SK-N-SH (cell line): ENCODE measurements around the gene TMEM229A. TPM values are rescaled to one million over a fixed set of nuclear protein-coding genes. Genes with fewer than 3 reads are reported as not detected.

Experiments used
- CTCF ChIA-PET: fragments of 300-600, 350-600 bp; formaldehyde crosslinking; extraction: SDS; loops from one replicate; lab custom pipeline; 2021; lab: Yijun Ruan, JAX
- POLR2A ChIA-PET: fragments of 350-600 bp; sonication (Branson Sonifier 250); formaldehyde crosslinking; extraction: SDS; loops from one replicate; lab custom pipeline; 2020; ENCODE audit warnings: antibody characterized with exemption, inconsistent platforms; lab: Yijun Ruan, JAX
- DNase-seq: peaks from one replicate; pipeline ENCODE4 v3.0.0; 2012
- H2AFZ ChIP-seq: fragments of 200-600 bp; sonication (generic); 2 replicates; pipeline ENCODE4 v1.8.1; 2016; ENCODE audit warnings: antibody characterized with exemption, mild to moderate bottlenecking, low read depth
- H3F3A ChIP-seq: fragments of 200-600 bp; sonication (generic); replicated peaks from 2 replicates; pipeline ENCODE3; 2016; ENCODE audit warnings: antibody characterized with exemption, mild to moderate bottlenecking; ENCODE audit not compliant: insufficient read depth
- H3K27ac ChIP-seq, 2 experiments: fragments of 200-500 bp in 1 of 2; fragments of 200-600 bp in 1 of 2; sonication (Bioruptor generic) in 1 of 2; sonication (generic), shearing (Covaris generic) in 1 of 2; 2 replicates each; pipeline versions ENCODE4 v1.5.1 to v1.6.1; 2014 to 2016; ENCODE audit warnings: low read depth in 2 of 2, inconsistent platforms in 1 of 2, low read length in 1 of 2, mild to moderate bottlenecking in 1 of 2, mixed read lengths in 1 of 2
- H3K27me3 ChIP-seq: fragments of 200-600 bp; sonication (generic), shearing (Covaris generic); 2 replicates; pipeline ENCODE4 v1.6.1; 2016; ENCODE audit warnings: mixed run types; ENCODE audit not compliant: insufficient read depth
- H3K36me3 ChIP-seq, 2 experiments: fragments of 200-500 bp in 1 of 2; fragments of 200-600 bp in 1 of 2; sonication (Bioruptor generic) in 1 of 2; sonication (generic) in 1 of 2; replicated peaks in 1 of 2; 2 replicates each; pipeline versions ENCODE3 to v1.5.1; 2014 to 2016; ENCODE audit warnings: low read length in 1 of 2, mild to moderate bottlenecking in 1 of 2; ENCODE audit not compliant: insufficient read depth in 2 of 2, control insufficient read depth in 1 of 2
- H3K4me1 ChIP-seq, 2 experiments: fragments of 200-500 bp in 1 of 2; fragments of 200-600 bp in 1 of 2; sonication (Bioruptor generic) in 1 of 2; sonication (generic), shearing (Covaris generic) in 1 of 2; 2 replicates each; pipeline versions ENCODE4 v1.5.1 to v1.6.1; 2014 to 2016; ENCODE audit warnings: low read depth in 1 of 2, low read length in 1 of 2, mixed run types in 1 of 2; ENCODE audit not compliant: insufficient read depth in 2 of 2, control insufficient read depth in 1 of 2
- H3K4me2 ChIP-seq: fragments of 200-600 bp; sonication (generic), shearing (Covaris generic); 2 replicates; pipeline ENCODE4 v1.6.1; 2017; ENCODE audit warnings: mixed run types
- H3K4me3 ChIP-seq, 2 experiments: fragments of 200-500 bp in 1 of 2; fragments of 200-600 bp in 1 of 2; sonication (Bioruptor generic) in 1 of 2; sonication (generic), shearing (Covaris generic) in 1 of 2; 2 replicates each; pipeline versions ENCODE4 v1.5.1 to v1.8.1; 2014 to 2016; ENCODE audit warnings: low read depth in 2 of 2, inconsistent platforms in 1 of 2, low read length in 1 of 2, mild to moderate bottlenecking in 1 of 2, mixed read lengths in 1 of 2, moderate library complexity in 1 of 2
- H3K79me2 ChIP-seq: fragments of 200-600 bp; sonication (generic); 2 replicates; pipeline ENCODE4 v1.8.1; 2017; ENCODE audit warnings: mild to moderate bottlenecking; ENCODE audit not compliant: insufficient read depth
- H3K9ac ChIP-seq: fragments of 200-600 bp; sonication (generic); 2 replicates; pipeline ENCODE4 v1.6.1; 2017; ENCODE audit warnings: mixed run types
- H3K9me2 ChIP-seq: fragments of 200-600 bp; sonication (generic); 2 replicates; pipeline ENCODE4 v1.6.1; 2017; ENCODE audit warnings: mixed run types
- H3K9me3 ChIP-seq: fragments of 200-600 bp; sonication (generic); 2 replicates; pipeline ENCODE4 v1.6.1; 2017; ENCODE audit warnings: mixed run types, mild to moderate bottlenecking, moderate library complexity
- H4K20me1 ChIP-seq: fragments of 200-600 bp; sonication (generic); 2 replicates; pipeline ENCODE4 v1.6.1; 2017; ENCODE audit warnings: mild to moderate bottlenecking, mixed run types; ENCODE audit not compliant: insufficient read depth
- CHD2 ChIP-seq: fragments of 150-350 bp; IDR thresholded peaks from 2 replicates; pipeline ENCODE4 v1.6.1; 2018; ENCODE audit warnings: low read length; ENCODE audit not compliant: partially characterized antibody
- ELF1 ChIP-seq: IDR thresholded peaks from 2 replicates; pipeline ENCODE4 v1.4.0; 2012
- EP300 ChIP-seq, 2 experiments: IDR thresholded peaks; 2 replicates each; pipeline versions ENCODE4 v1.4.0 to v1.6.1; 2012; ENCODE audit warnings: borderline replicate concordance in 1 of 2, low read depth in 1 of 2, low read length in 1 of 2
- MEF2A ChIP-seq: IDR thresholded peaks from 2 replicates; pipeline ENCODE4 v1.4.0; 2012; ENCODE audit warnings: low read depth, borderline replicate concordance
- NFIC ChIP-seq: IDR thresholded peaks from 2 replicates; pipeline ENCODE4 v1.4.0; 2012; ENCODE audit warnings: borderline replicate concordance
- NRF1 ChIP-seq: IDR thresholded peaks from 2 replicates; pipeline ENCODE4 v1.6.1; 2012; ENCODE audit warnings: low read depth, mild to moderate bottlenecking, low read length
- RCOR1 ChIP-seq: fragments of 150-350 bp; IDR thresholded peaks from 2 replicates; pipeline ENCODE4 v1.6.1; 2017; ENCODE audit warnings: antibody characterized with exemption, low read length
- RFX5 ChIP-seq: IDR thresholded peaks from 2 replicates; pipeline ENCODE4 v1.6.1; 2012; ENCODE audit warnings: mild to moderate bottlenecking, improper control_type of control experiment, low read length
- TAF1 ChIP-seq: IDR thresholded peaks from 2 replicates; pipeline ENCODE4 v1.6.1; 2012; ENCODE audit warnings: low read depth, mild to moderate bottlenecking, low read length, moderate library complexity, borderline replicate concordance
- WGBS: methylation state at CpG from one replicate; pipeline ENCODE4 v1.1.6; 2017; ENCODE audit warnings: low lambda C conversion rate; 5-methylcytosine and 5-hydroxymethylcytosine counted together
- polyA plus RNA-seq, 3 experiments: library from polyadenylated mRNA; depleted of rRNA; stranded (reverse); fragments of >200 nt; gene quantifications; 2 replicates each; pipeline ENCODE4 v1.2.3, GENCODE V29; 2012
- TF ChIP-seq, protein P1 (sequence below): IDR thresholded peaks from 2 replicates; pipeline ENCODE4; 2012

TMEM229A gene
- polyA plus RNA-seq, 1 of the 3 experiments (the other 2 are of a cell fraction) = 0.35 TPM

DNA sequence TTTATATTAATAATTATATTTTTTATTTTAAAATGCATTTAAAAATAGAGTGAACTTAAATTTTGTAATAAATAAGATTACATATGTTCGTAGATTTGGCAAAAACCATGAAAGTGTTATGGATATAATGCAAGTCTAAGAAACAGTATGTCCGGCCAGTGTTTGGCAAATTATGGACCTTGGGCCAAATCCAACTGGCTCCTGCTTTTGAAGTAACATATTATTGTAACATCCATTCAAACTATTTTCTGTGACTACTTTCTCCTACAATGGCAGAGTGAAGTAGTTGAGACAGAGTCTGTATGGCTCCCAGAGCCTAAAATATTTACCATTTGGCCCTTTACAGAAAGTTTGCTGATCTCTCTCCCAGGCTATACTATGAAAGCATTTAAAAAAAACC lies 38.9 kb downstream of the TMEM229A start:
- Histone ChIP-seq H3K4me2 (no peak overlapping the region), H3K9me3 (no peaks in the 10 kb centered on the region), H3K9me2 (no peaks in the 10 kb centered on the region), H3F3A (no peaks in the 10 kb centered on the region), H3K4me1 (no peaks in the 10 kb centered on the region), H3K79me2 (no peaks in the 10 kb centered on the region), H3K4me3 (no peak overlapping the region), H3K27ac (no peak overlapping the region), H4K20me1 (no peaks in the 10 kb centered on the region), H2AFZ (no peak overlapping the region), H3K36me3 (no peaks in the 10 kb centered on the region), H3K9ac (no peak overlapping the region), H3K27me3 (no peaks in the 10 kb centered on the region)
- CTCF ChIA-PET = interaction anchor here (0.6 kb wide), 1 partner anchor 650 kb away, joined by 3 read pairs; no protein-coding TSS in a partner anchor
- no peak for TF ChIP-seq NRF1
- 33% methylated on average over 2 of the region's 2 CpGs for WGBS
- POLR2A ChIA-PET = no interaction called here
- DNase-seq = no peak

DNA sequence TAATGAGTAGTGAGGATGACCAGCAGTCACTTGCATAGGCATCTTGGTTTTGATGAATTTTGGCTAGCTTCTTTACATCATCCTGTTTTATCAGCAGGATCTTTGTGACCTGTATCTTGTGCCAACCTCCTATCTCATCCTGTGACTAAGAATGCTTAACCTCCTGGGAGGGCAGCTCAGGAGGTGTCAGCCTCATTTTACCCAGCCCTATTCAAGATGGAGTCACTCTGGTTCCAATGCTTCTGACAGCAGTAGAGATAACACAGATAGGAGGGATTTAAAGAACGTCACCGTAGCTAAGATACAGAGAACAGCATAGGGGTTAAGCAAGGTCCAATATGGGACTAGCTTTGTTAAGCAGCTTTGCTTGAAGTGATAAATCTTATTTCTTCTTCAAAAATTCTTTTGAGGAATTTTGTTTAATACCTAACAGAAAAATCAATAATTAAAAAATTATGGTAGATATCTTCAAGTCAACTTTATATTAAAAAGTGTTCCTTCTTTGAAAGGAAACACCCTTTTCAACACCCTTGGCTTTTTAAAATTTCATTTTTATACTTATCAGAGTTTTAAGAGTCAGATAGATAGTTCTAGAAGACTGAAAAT lies 39.9 kb downstream of the TMEM229A start:
- no peaks in the 10 kb centered on the region for H3K36me3 ChIP-seq
- no peaks in the 10 kb centered on the region for H3K27me3 ChIP-seq
- H3K9me3 ChIP-seq = no peaks in the 10 kb centered on the region
- no peak overlapping the region for H3K4me3 ChIP-seq
- no peaks in the 10 kb centered on the region for H3K79me2 ChIP-seq
- no peak overlapping the region for H3K9ac ChIP-seq
- no peaks in the 10 kb centered on the region for H4K20me1 ChIP-seq
- CTCF ChIA-PET = no interaction called here
- H3K27ac ChIP-seq = no peak overlapping the region
- no peaks in the 10 kb centered on the region for H3K4me1 ChIP-seq
- POLR2A ChIA-PET = no interaction called here
- H3K4me2 ChIP-seq = no peak overlapping the region
- H2AFZ ChIP-seq = no peak overlapping the region
- TF ChIP-seq ELF1 (no peak), NFIC (no peak), RFX5 (no peak)
- TF ChIP-seq, all 33 proteins: peak for 0
- no peak for DNase-seq
- Histone ChIP-seq H3F3A (no peaks in the 10 kb centered on the region), H3K9me2 (no peaks in the 10 kb centered on the region)
- WGBS = 92% methylated on average over 2 of the region's 2 CpGs

DNA sequence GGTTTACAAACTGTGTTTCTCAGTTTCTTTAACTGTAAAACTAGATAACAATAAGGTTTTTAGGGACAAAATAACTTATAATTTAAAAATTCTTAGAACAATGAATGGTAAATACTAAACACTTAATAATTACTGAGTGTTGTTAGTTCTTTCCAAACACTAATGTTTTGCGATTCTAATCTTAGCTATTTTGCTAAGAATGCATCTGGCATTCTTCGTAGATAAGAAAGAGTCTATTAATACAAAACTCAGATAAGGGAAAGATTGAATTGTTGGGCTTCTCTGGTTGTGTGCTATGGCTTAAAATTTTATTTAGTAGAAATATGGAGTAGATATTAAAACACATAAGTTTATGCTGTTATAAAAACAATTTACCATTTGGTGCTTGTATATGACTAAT lies 45.4 kb downstream of the TMEM229A start:
- Histone ChIP-seq H3F3A (no peaks in the 10 kb centered on the region), H3K27me3 (no peaks in the 10 kb centered on the region), H3K4me1 (no peaks in the 10 kb centered on the region; a peak in 1 of 4 replicates), H3K27ac (no peak overlapping the region), H3K9me3 (no peaks in the 10 kb centered on the region), H3K9me2 (no peaks in the 10 kb centered on the region), H3K4me3 (no peak overlapping the region), H2AFZ (no peak overlapping the region), H4K20me1 (no peaks in the 10 kb centered on the region), H3K36me3 (no peaks in the 10 kb centered on the region), H3K79me2 (no peaks in the 10 kb centered on the region), H3K4me2 (no peak overlapping the region), H3K9ac (no peak overlapping the region)
- TF ChIP-seq MEF2A (no peak), TAF1 (no peak), EP300 (IDR thresholded peaks at IDR 0.05; ENCODE audit: borderline replicate concordance in 1 of 2, low read depth in 1 of 2, low read length in 1 of 2) (peak in 1 of 2 experiments; percentile 21; a peak in 1 of 4 replicates), CHD2 (peak; percentile 22), RCOR1 (peak; percentile 63; the same call in 1 of the 2 replicates)
- TF ChIP-seq, protein P1, sequence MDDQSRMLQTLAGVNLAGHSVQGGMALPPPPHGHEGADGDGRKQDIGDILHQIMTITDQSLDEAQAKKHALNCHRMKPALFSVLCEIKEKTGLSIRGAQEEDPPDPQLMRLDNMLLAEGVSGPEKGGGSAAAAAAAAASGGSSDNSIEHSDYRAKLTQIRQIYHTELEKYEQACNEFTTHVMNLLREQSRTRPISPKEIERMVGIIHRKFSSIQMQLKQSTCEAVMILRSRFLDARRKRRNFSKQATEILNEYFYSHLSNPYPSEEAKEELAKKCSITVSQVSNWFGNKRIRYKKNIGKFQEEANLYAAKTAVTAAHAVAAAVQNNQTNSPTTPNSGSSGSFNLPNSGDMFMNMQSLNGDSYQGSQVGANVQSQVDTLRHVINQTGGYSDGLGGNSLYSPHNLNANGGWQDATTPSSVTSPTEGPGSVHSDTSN = no peak
- no peak for DNase-seq
- POLR2A ChIA-PET = no interaction called here
- WGBS = 22% methylated on average over 2 of the region's 2 CpGs
- CTCF ChIA-PET = no interaction called here

Other genes starting within 250 kb of the TMEM229A start
- not detected in 2 replicates for gene HYAL4, start 187.9 kb downstream of the TMEM229A start, polyA plus RNA-seq (2012; rRNA removed)
- gene SPAM1, start 107.8 kb downstream of the TMEM229A start, polyA plus RNA-seq (2012; rRNA removed) = not detected in 2 replicates